ENCODE data around the gene AQP6. TPM values are rescaled to one million over a fixed set of nuclear protein-coding genes. Genes with fewer than 3 reads are reported as not detected.

The AQP6 gene, protein sequence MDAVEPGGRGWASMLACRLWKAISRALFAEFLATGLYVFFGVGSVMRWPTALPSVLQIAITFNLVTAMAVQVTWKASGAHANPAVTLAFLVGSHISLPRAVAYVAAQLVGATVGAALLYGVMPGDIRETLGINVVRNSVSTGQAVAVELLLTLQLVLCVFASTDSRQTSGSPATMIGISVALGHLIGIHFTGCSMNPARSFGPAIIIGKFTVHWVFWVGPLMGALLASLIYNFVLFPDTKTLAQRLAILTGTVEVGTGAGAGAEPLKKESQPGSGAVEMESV
- not detected for polyA plus RNA-seq (2013, experiment 1 of 2)
- not detected for polyA plus RNA-seq (2013, experiment 2 of 2)

DNA sequence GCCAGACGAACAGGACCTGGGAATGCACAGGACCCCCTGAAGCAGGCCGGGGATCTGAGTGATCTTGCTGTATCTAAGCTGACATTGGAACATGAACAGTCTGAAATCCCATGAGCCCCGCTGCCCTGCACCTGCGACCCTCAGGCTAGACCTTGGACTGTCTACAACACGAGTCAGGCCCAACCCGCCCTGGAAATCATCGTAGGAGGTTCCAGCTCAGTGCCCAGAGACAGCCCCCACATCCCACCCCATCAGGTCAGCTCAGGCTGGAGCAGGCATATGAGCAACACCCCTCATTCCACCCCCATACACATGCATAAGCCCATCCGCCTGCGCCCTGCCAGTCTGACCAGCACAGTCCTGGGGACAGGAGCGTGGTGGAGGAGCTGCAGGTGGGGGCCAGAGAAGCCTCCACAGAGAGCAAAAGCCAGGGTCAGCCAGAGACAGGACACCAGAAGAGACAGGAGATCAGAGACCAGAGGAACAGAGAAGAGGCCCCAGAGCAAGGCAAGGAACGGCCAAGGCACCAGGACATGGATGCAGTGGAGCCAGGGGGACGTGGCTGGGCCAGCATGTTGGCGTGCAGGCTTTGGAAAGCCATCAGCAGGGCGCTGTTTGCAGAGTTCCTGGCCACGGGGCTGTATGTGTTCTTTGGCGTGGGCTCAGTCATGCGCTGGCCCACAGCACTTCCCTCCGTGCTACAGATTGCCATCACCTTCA is at the start of gene AQP6:
Gene AQP6, plus strand, starts transcription at position 307 of the 720 bp plus-strand sequence. Its CDS starts 227 bp downstream, at position 534.
- Histone ChIP-seq H3K79me1 (replicated peaks; ENCODE audit: low read length, poor library complexity, severe bottlenecking) (no peaks in the 10 kb centered on the region), H2BK120ac (ENCODE audit: low read depth, low read length) (no peak within 1 kb of the TSS), H2AFZ (ENCODE audit: low read depth, low read length) (no peak within 1 kb of the TSS), H3K4me1 (ENCODE audit: control insufficient read depth, insufficient read depth, low read depth, low read length) (peaks cover 3% of the 10 kb centered on the region), H3K27me3 (ENCODE audit: control insufficient read depth in 1 of 2, insufficient read depth in 1 of 2, low read length in 2 of 2) (peaks cover 41 to 67% of the 10 kb centered on the region in 2 experiments), H2BK12ac (ENCODE audit: low read length in 2 of 2) (no peak within 1 kb of the TSS), H2AK5ac (ENCODE audit: low read length, severe bottlenecking) (no peak within 1 kb of the TSS), H2BK15ac (ENCODE audit: low read depth, poor library complexity, severe bottlenecking) (peak within 1 kb of the TSS; percentile 73), H3K23ac (ENCODE audit: low read length in 2 of 2) (no peak within 1 kb of the TSS), H3K36me3 (ENCODE audit: control insufficient read depth in 1 of 2, insufficient read depth in 2 of 2, low read depth in 1 of 2, low read length in 2 of 2) (no peaks in the 10 kb centered on the region), H3K4me3 (ENCODE audit: insufficient read depth in 1 of 2, low read depth in 1 of 2, low read length in 2 of 2) (no peak within 1 kb of the TSS), H4K91ac (ENCODE audit: low read length) (peak within 1 kb of the TSS; percentile 43), H3K4me2 (ENCODE audit: low read length, poor library complexity, severe bottlenecking) (no peak within 1 kb of the TSS), H3K18ac (ENCODE audit: low read depth in 1 of 2, low read length in 2 of 2) (no peak within 1 kb of the TSS), H2BK5ac (ENCODE audit: low read depth, low read length, poor library complexity, severe bottlenecking) (no peak within 1 kb of the TSS), H3K27ac (ENCODE audit: low read length, poor library complexity, severe bottlenecking) (no peak within 1 kb of the TSS), H4K8ac (ENCODE audit: low read length) (no peak within 1 kb of the TSS), H3K9me3 (ENCODE audit: control insufficient read depth, low read length) (no peaks in the 10 kb centered on the region), H3K4ac (ENCODE audit: low read depth in 1 of 2, low read length in 2 of 2) (no peak within 1 kb of the TSS), H3K9ac (ENCODE audit: low read length) (no peak within 1 kb of the TSS), H3K14ac (ENCODE audit: low read length in 2 of 2) (no peak within 1 kb of the TSS)
- WGBS, result 90% methylated on average over 18 of the region's 18 CpGs
- no peak for DNase-seq

DNA sequence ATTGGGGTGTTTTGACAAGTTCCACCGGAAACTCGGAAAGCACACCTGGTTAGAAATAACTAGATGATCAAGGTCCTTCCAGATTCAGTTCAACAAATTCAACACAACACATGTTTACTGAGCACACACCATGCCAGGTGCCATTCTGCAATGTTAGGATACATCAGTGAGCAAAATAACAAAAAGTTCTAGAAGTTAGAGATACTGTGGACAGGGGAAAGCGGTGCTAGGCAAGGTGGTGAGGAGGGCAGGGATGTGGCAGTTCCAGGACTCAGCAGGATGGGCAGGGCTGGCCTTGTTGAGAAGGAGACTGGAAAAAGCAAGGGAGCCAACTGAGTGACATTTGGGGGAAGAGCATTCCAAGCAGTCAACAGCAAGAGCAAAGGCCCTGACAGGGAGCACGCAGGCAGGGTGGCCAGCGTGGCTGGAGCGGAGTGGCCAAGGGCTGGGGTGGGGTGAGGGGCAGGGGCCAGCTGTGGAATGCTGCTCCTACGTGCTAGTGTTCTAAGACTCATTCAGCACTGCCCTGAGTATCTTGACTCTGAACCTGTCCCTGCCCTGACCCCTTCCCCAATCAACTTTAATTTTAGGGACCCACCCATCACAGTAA is 49.6 kb upstream of the AQP6 start:
- Histone ChIP-seq H3K4me3 (ENCODE audit: insufficient read depth in 1 of 2, low read depth in 1 of 2, low read length in 2 of 2) (no peak overlapping the region), H3K23ac (ENCODE audit: low read length in 2 of 2) (no peak overlapping the region), H3K4me1 (ENCODE audit: control insufficient read depth, insufficient read depth, low read depth, low read length) (no peaks in the 10 kb centered on the region), H3K27ac (ENCODE audit: low read length, poor library complexity, severe bottlenecking) (no peak overlapping the region), H2BK15ac (ENCODE audit: low read depth, poor library complexity, severe bottlenecking) (no peak overlapping the region), H2AK5ac (ENCODE audit: low read length, severe bottlenecking) (no peak overlapping the region), H3K9me3 (ENCODE audit: control insufficient read depth, low read length) (no peaks in the 10 kb centered on the region), H3K4me2 (ENCODE audit: low read length, poor library complexity, severe bottlenecking) (no peak overlapping the region), H2AFZ (ENCODE audit: low read depth, low read length) (no peak overlapping the region), H3K36me3 (ENCODE audit: control insufficient read depth in 1 of 2, insufficient read depth in 2 of 2, low read depth in 1 of 2, low read length in 2 of 2) (no peaks in the 10 kb centered on the region), H3K18ac (ENCODE audit: low read depth in 1 of 2, low read length in 2 of 2) (no peak overlapping the region), H3K4ac (ENCODE audit: low read depth in 1 of 2, low read length in 2 of 2) (no peak overlapping the region), H3K79me1 (replicated peaks; ENCODE audit: low read length, poor library complexity, severe bottlenecking) (no peaks in the 10 kb centered on the region), H3K27me3 (ENCODE audit: control insufficient read depth in 1 of 2, insufficient read depth in 1 of 2, low read length in 2 of 2) (peaks cover 0 to 11% of the 10 kb centered on the region in 2 experiments), H3K9ac (ENCODE audit: low read length) (no peak overlapping the region), H4K91ac (ENCODE audit: low read length) (no peak overlapping the region), H2BK12ac (ENCODE audit: low read length in 2 of 2) (no peak overlapping the region), H4K8ac (ENCODE audit: low read length) (no peak overlapping the region), H3K14ac (ENCODE audit: low read length in 2 of 2) (no peak overlapping the region), H2BK120ac (ENCODE audit: low read depth, low read length) (no peak overlapping the region), H2BK5ac (ENCODE audit: low read depth, low read length, poor library complexity, severe bottlenecking) (no peak overlapping the region)
- DNase-seq, result no peak
- 97% methylated on average over 4 of the region's 7 CpGs for WGBS

DNA sequence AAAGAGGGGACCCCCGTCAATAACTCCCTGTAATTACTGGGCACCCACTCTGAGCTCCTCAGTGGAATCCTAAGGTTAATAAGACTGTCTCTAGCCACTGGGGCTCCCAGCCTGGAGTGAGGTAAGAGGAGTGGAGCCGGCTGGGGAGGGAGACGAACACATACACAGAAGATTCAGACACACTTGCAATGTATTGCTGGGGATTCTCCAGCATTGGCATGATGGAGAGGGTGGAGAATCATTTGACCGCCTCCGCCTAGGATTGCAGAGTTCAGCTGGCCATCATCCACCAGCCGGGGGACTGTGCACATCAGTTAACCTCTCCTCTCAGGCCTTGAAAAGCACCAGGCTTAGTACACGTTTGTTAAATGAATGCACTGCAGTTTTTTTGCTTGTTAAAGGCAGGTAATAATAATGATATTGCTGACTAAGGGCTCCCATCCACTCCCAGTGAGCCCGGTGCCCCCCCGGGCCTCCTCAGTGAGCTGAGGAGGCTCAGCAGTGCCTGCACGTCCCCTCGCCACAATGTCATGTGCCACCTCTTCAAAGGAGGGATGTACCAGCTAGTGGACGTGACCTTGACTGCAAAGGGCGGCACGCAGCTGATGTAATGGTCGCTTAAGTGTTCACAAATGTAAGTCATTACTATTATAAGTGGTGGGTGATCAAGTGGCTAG is 48.7 kb upstream of the AQP6 start:
- Histone ChIP-seq H2BK15ac (ENCODE audit: low read depth, poor library complexity, severe bottlenecking) (no peak overlapping the region), H3K9ac (ENCODE audit: low read length) (peak overlapping the region; percentile 19), H2BK120ac (ENCODE audit: low read depth, low read length) (no peak overlapping the region), H4K91ac (ENCODE audit: low read length) (no peak overlapping the region), H3K4me1 (ENCODE audit: control insufficient read depth, insufficient read depth, low read depth, low read length) (no peaks in the 10 kb centered on the region), H3K14ac (ENCODE audit: low read length in 2 of 2) (no peak overlapping the region), H2AK5ac (ENCODE audit: low read length, severe bottlenecking) (no peak overlapping the region), H3K4me2 (ENCODE audit: low read length, poor library complexity, severe bottlenecking) (no peak overlapping the region), H3K23ac (ENCODE audit: low read length in 2 of 2) (no peak overlapping the region), H2BK5ac (ENCODE audit: low read depth, low read length, poor library complexity, severe bottlenecking) (no peak overlapping the region), H3K27me3 (ENCODE audit: control insufficient read depth in 1 of 2, insufficient read depth in 1 of 2, low read length in 2 of 2) (peaks cover 0 to 9% of the 10 kb centered on the region in 2 experiments), H2AFZ (ENCODE audit: low read depth, low read length) (no peak overlapping the region), H3K4me3 (ENCODE audit: insufficient read depth in 1 of 2, low read depth in 1 of 2, low read length in 2 of 2) (peak overlapping the region in 1 of 2 experiments; percentile 20), H3K9me3 (ENCODE audit: control insufficient read depth, low read length) (no peaks in the 10 kb centered on the region), H3K36me3 (ENCODE audit: control insufficient read depth in 1 of 2, insufficient read depth in 2 of 2, low read depth in 1 of 2, low read length in 2 of 2) (no peaks in the 10 kb centered on the region), H2BK12ac (ENCODE audit: low read length in 2 of 2) (no peak overlapping the region), H3K18ac (ENCODE audit: low read depth in 1 of 2, low read length in 2 of 2) (no peak overlapping the region), H3K79me1 (replicated peaks; ENCODE audit: low read length, poor library complexity, severe bottlenecking) (no peaks in the 10 kb centered on the region), H3K27ac (ENCODE audit: low read length, poor library complexity, severe bottlenecking) (no peak overlapping the region), H3K4ac (ENCODE audit: low read depth in 1 of 2, low read length in 2 of 2) (no peak overlapping the region), H4K8ac (ENCODE audit: low read length) (no peak overlapping the region)
- DNase-seq, result no peak
- 92% methylated on average over 15 of the region's 15 CpGs for WGBS

Measured in mesenchymal stem cell (in vitro differentiated cells and primary cell).